HG03520 (cell line): ENCODE results near the gene XBP1.
"Not testable (repeated sequence)": the region's sequence is repeated elsewhere in the genome, so short reads cannot be mapped to it uniquely, and the experiment has no call there.

Experiments used
- ATAC-seq: cut with Tn5 transposase; IDR thresholded peaks from one replicate; pipeline ENCODE4 v1.9.1; 2021; ENCODE audit warnings: mild to moderate bottlenecking, moderate library complexity; ENCODE audit not compliant: unreplicated experiment

XBP1 gene

DNA sequence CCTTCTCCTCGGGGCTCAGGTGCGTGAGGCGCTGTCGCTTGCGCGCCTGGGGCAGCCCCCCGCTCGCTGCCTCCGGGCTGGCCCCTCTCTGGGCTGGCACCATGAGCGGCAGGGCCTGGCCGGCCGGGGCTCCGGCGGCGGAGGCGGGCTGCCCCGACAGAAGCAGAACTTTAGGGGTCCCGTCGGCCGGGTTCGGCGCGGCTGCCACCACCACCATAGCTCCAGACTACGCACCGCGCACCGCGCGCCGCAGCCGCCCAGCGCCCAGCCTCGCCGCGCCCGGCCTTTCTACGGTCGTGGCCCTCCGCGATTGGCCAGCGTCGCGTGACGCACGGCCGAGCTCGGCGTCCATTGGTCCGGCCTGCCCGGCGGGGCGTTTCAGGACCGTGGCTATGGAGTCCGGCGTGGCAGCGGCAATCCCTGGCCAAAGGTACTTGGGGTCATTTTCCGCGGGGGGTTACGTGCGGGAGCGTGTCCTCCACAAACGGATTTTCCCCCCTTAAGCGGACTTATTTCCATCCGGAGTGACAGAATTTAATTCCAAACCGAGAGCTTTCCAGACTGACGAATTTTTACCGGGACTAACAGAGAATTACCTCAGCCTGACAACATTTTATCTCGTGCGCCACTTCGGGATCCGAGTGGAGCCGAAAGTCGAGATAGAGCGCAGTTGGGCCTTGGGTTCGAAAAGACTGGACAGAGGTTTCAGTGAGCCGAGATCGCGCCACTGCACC, at the start of gene XBP1:
XBP1 (minus strand) TSS at position 262 of the 734 bp plus-strand sequence.
- ATAC-seq = peak; percentile 81

DNA sequence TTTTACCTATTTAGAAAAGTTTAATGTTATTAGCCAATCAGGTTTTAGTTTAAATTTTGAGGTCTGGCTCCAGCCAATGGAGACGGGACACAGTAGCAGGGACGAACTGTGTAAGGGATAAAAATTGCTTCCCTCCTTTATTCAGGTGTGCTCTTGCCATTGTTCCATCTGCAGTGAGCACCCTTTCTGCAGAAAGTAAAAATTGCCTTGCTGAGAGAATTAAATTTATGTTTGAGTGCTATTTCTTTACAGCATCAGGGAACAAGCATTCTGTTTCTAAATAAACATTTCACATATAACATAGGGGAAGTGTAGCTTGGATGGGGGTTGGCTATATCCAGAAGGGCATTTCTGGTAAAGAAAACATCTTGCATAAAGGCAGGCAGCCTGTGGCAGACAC, 46.6 kb upstream of the XBP1 start:
- ATAC-seq = no peak

GRCh38 chr22:28844277-28844676, 43.9 kb upstream of the XBP1 start:
- ATAC-seq = not testable (repeated sequence)

DNA sequence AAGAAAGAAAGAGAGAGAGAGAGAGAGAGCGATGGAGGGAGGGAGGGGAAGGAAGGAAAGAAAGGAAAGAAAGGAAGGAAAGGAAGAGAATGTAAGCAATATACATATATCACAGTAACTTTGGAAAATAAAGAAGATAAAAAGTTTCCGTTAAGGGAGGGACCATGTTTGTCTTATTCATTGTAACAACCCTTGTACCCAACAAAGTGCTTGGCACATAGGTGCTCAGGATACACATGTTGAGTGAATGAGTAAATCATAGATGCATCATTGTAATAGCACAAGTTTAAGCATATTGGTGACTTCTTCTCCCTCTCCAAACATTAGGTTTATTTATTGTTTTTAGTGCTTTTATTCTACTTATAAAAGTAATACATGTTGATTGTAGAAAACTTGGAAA, 43.3 kb upstream of the XBP1 start:
- no peak for ATAC-seq

DNA sequence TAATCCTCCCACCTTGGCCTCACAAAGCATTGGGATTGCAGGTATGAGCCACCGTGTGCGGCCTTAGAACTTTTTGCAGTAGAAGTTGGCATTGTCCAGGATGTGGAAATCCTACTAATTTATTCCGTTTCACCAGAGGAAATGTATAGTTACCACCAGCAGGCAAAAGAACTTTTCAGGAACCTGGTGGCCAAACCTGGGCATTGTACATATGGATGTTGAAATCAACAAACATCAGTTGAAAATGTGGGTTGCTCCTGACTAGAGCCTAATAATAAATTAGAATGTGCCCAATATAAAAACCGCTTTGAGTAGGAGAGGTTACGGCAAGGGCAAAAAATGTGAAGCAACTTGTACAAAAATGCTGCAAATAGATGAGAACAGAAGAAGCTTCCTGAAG, 40.7 kb upstream of the XBP1 start:
- no peak for ATAC-seq

DNA sequence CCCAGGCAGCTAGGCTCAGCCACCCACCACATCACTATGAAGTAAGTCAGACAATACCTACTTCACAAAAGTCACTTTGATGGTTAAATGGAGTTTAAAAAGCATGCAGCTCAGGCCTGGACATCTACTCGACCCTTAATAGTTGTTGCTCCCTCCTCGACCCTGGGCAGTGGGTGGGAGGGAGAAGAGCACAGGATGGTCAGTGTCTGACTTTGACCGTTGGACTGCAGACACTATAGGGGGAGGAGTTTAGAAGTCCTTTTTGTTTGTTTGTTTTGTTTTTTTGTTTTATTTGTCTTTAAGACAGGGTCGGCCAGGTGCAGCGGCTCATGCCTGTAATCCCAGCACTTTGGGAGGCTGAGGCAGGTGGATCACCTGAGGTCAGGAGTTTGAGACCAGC, 38.6 kb upstream of the XBP1 start:
- ATAC-seq = no peak

DNA sequence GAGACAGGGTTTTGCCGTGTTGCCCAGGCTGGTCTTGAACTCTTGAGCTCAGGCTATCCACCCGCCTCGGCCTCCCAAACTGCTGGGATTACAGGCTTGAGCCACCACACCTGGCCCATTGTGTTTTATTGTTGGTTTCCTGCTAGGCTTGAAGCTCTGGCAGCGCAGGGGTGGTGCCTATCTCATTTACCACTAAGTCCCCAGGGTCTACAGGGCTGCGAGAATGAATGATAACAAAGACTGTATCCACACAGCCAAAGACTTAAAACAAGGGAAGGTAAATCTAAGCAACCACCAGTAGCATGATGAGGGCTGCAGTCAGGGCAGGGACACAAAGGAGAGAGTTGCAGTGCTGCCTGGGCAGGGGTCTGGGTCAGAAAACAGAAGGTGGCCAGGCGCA, 37.3 kb upstream of the XBP1 start:
- no peak for ATAC-seq

GRCh38 chr22:28835630-28836189, 35.3 kb upstream of the XBP1 start:
- no peak for ATAC-seq

DNA sequence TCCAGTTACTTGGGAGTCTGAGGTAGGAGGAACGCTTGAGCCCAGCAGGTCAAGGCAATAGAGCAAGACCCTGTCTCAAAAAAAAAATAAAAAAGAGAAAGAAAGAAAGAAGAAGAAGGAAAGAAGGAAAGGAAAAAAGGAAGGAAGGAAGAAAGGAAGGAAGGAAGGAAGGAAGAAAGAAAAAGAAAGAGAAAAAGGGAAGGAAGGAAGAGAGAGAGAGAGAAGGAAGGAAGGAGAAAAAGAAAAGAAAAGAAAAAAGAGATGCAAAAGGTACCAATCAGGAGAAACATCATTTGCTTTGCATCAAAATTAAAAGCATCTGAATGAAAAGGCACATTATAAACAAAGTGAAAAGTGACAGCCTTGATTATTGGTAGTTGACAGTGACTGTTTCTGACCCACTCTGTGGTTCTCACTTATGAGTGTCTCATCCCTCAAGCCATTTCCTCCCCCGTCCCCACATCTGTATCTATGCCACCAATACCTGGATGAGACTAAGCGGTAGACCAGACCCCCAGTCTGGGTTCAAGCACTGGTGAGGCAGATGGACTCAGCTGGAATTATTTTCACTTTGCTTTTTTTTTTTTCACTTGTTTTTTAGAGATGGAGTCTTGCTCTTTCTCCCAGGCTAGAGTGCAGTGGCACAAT, 33.0 kb upstream of the XBP1 start:
- ATAC-seq = no peak

DNA sequence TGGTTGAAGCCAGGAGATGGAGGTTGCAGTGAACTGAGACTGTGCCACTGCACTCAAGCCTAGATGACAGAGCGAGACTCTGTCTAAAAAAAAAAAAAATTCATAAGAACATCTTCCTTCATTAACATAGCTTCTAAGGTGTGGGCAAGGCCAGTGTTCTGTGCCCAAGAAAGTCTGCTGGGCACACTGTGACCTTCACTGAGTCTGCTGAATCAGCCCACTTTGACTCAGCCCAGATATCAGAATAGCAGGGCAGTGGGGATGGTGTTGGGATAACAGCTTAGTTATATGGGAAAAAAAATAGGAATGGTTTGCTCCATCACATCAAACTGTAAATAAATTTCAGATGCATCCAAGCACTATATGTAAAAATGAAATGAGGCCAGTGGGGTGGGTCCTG, 32.4 kb upstream of the XBP1 start:
- ATAC-seq = no peak

GRCh38 chr22:28831140-28832072, 31.0 kb upstream of the XBP1 start:
- ATAC-seq = no peak

DNA sequence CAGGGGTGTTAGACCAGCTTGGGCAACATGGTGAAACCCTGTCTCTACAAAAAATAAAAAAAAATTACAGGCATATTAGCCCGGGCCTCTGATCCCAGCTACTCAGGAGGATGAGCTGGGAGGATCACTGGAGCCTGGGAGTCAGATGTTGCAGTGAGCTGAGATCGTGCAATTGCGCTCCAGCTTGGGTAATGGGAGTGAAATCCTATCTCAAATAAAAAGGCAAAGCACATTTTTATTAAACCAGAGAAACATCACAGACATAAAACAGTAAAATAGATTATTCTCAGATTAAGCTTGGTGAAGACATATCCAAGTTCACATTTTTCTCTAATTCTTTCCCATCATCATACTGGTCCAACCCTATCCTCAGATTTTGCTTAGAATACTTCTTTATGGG, 30.1 kb upstream of the XBP1 start:
- no peak for ATAC-seq

- ATAC-seq = no peak
Observed at GRCh38 chr22:28829358-28830181, 29.2 kb upstream of the XBP1 start.

GRCh38 chr22:28826921-28827320, 26.6 kb upstream of the XBP1 start:
- ATAC-seq = no peak

- not testable (repeated sequence) for ATAC-seq
Observed at GRCh38 chr22:28826430-28826829, 26.1 kb upstream of the XBP1 start.

GRCh38 chr22:28824455-28824854, 24.1 kb upstream of the XBP1 start:
- ATAC-seq = not testable (repeated sequence)

- ATAC-seq = no peak
Observed at GRCh38 chr22:28822930-28823551, 22.7 kb upstream of the XBP1 start.

DNA sequence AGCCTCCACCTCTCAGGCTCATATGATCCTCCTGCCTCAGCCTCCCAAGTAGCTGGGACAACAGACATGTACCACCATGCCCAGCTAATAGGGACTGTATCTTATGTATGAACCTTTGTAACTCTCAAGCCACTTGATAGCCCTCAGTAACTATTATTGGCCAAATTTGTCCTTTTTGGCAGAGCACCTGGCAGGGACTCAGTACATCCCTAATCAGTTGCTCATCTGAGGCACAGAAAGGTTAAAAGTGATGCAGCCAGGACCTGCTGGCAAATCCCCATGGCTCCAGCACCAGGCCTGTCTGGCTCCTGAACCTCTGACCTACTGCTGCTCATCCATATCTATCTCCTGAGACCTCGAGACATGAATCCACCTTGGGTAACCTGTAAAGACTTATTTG, 21.1 kb upstream of the XBP1 start:
- ATAC-seq = no peak

DNA sequence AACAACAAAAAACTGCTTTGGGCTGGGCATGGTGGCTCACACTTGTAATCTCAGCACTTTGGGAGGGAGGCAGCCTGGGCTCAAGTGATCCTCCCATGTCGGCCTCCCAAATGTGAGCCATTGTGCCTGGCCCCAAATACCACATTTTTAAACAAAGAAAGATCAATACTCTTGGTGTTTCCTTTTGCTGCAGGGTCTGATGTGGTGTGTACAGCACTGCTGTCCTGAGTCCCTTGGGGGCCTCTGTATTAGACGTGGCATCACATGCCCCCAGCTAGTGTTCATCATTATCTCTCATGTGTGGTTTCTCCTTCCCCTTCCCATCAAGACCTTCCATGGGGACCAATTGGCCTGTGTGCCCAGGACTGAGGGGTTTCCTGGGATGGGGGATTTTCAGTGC, 20.5 kb upstream of the XBP1 start:
- ATAC-seq = no peak
